GM21737 (cell line): ENCODE data around the gene OR2J1.
"Not testable (repeated sequence)": the region's sequence is repeated elsewhere in the genome, so short reads cannot be mapped to it uniquely, and the experiment has no call there.

Source experiments
- ATAC-seq: cut with Tn5 transposase; IDR thresholded peaks from one replicate; pipeline ENCODE4 v1.9.1; 2021; ENCODE audit warnings: mild to moderate bottlenecking, moderate library complexity; ENCODE audit not compliant: unreplicated experiment

The OR2J1 gene

GRCh38 chr6:29099190-29099589 is at the start of gene OR2J1:
TSS of gene OR2J1 (plus strand) at chr6:29099490. CDS start at chr6:29100943, 1,453 bp downstream.
- ATAC-seq, result no peak

- no peak for ATAC-seq
Observed at GRCh38 chr6:29051680-29052079, 47.6 kb upstream of the OR2J1 start.

- no peak for ATAC-seq
Observed at GRCh38 chr6:29071831-29072723, 27.2 kb upstream of the OR2J1 start.

- no peak for ATAC-seq
Observed at GRCh38 chr6:29079203-29079602, 20.1 kb upstream of the OR2J1 start.

GRCh38 chr6:29081312-29081711 is 18.0 kb upstream of the OR2J1 start:
- no peak for ATAC-seq

- no peak for ATAC-seq
Observed at GRCh38 chr6:29082457-29082856, 16.8 kb upstream of the OR2J1 start.

GRCh38 chr6:29087213-29087612 is 12.1 kb upstream of the OR2J1 start, which contains the start of gene OR2B3:
TSS of gene OR2B3 (minus strand) at chr6:29087313. CDS start at chr6:29087248, 65 bp downstream.
- no peak for ATAC-seq

- ATAC-seq, result no peak
Observed at GRCh38 chr6:29092957-29093356, 6.3 kb upstream of the OR2J1 start.

- ATAC-seq, result no peak
Observed at GRCh38 chr6:29097803-29098202, 1.5 kb upstream of the OR2J1 start.

- no peak for ATAC-seq
Observed at GRCh38 chr6:29107758-29108157, 8.5 kb downstream of the OR2J1 start, which contains the start of gene OR2J3. TSS of gene OR2J3 (plus strand) at chr6:29108058. CDS start at chr6:29111891, 3,833 bp downstream.

- no peak for ATAC-seq
Observed at GRCh38 chr6:29112135-29112534, 12.8 kb downstream of the OR2J1 start.

- not testable (repeated sequence) for ATAC-seq
Observed at GRCh38 chr6:29114964-29115363, 15.7 kb downstream of the OR2J1 start.

- ATAC-seq, result no peak
Observed at GRCh38 chr6:29129326-29130012, 30.2 kb downstream of the OR2J1 start.

- ATAC-seq, result no peak
Observed at GRCh38 chr6:29130644-29131043, 31.4 kb downstream of the OR2J1 start.

- no peak for ATAC-seq
Observed at GRCh38 chr6:29131691-29132090, 32.4 kb downstream of the OR2J1 start.

GRCh38 chr6:29137724-29138123 is 38.4 kb downstream of the OR2J1 start:
- no peak for ATAC-seq

- ATAC-seq, result no peak
Observed at GRCh38 chr6:29141606-29142005, 42.3 kb downstream of the OR2J1 start.

GRCh38 chr6:29142309-29142708 is 43.0 kb downstream of the OR2J1 start:
- ATAC-seq, result no peak

- ATAC-seq, result no peak
Observed at GRCh38 chr6:29146179-29146578, 46.9 kb downstream of the OR2J1 start.

GRCh38 chr6:29147074-29147473 is 47.8 kb downstream of the OR2J1 start:
- ATAC-seq, result no peak

- not testable (repeated sequence) for ATAC-seq
Observed at GRCh38 chr6:29149444-29149843, 50.2 kb downstream of the OR2J1 start.
